ENCODE measurements around the gene BCL2L12. TPM values are rescaled to one million over a fixed set of nuclear protein-coding genes. Genes with fewer than 3 reads are reported as not detected.

BCL2L12 gene
- total RNA-seq, 4 donors from 2014 or later: 3.1 to 23.8 (median 3.5) TPM

- TF ChIP-seq POLR2A (IDR thresholded peaks at IDR 0.05) (no peak), CTCF (IDR thresholded peaks at IDR 0.05) (no peak)
- no peak overlapping the region for H3K27ac ChIP-seq
- DNase-seq: no peak
- peaks cover 0 to 6% of the 10 kb centered on the region in 2 donors for H3K4me1 ChIP-seq
- H3K36me3 ChIP-seq: no peaks in the 10 kb centered on the region
- H3K4me3 ChIP-seq: no peak overlapping the region
- H3K9me3 ChIP-seq: no peaks in the 10 kb centered on the region
- intact Hi-C loops (cut with DNase I; ENCODE audit: low total_unique reads): no loop called here
- no peaks in the 10 kb centered on the region for H3K27me3 ChIP-seq
Measured at GRCh38 chr19:49662011-49662410, 3.7 kb upstream of the BCL2L12 start.

GRCh38 chr19:49663224-49663623 lies 2.5 kb upstream of the BCL2L12 start:
- TF ChIP-seq CTCF (IDR thresholded peaks at IDR 0.05) (no peak), POLR2A (IDR thresholded peaks at IDR 0.05) (no peak)
- Histone ChIP-seq H3K4me1 (peaks cover 0 to 6% of the 10 kb centered on the region in 2 donors), H3K27me3 (no peaks in the 10 kb centered on the region), H3K4me3 (no peak overlapping the region), H3K27ac (no peak overlapping the region), H3K36me3 (no peaks in the 10 kb centered on the region), H3K9me3 (no peaks in the 10 kb centered on the region)
- DNase-seq: no peak
- intact Hi-C loops (cut with DNase I; ENCODE audit: low total_unique reads): no loop called here

DNA sequence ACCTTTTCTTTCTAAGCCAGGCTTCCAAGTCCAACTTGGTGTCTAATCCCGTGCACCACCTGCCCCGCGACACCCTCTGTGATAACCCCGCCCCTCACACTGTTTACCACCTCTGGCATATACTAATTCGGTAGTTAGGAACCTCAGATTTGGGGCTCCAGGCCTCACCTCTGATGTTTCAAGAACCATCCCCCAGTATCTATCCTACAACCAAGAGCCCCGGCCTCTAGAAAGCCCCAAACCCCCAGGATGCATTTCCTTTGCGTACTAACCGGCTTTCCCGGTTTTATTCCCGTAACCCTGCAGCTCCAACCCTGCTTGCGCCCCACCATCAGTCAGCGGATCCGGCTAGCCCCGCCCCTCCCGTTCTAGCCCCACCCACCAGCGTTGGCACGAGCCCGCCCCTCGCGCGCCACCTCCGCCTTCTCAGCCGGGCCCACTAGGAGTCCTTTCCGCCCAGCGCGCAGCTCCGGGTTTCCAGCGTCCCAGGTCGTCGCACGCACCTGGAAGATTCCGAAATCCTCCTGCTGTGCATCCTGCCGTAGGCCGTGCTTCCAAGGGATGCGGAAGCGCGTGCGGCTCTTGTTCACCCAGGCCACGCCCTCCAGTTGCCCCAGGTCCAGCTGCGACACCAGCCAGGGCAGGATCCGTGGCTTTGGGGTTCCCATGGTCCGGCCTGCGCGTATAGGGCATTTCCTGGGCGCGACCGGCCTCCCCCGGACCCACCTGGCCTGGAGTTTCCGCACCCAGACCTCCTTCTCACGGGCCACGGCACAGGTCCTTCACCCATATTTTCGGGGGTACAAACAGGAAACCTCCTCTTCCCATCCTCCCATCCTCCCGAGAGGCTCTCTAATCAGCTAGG lies 1.3 kb upstream of the BCL2L12 start:
- peak overlapping the region; percentile 61 to 77 for H3K4me3 ChIP-seq
- peak overlapping the region; percentile 87 for H3K27ac ChIP-seq
- peaks cover 0 to 6% of the 10 kb centered on the region in 2 donors for H3K4me1 ChIP-seq
- TF ChIP-seq POLR2A (IDR thresholded peaks at IDR 0.05) (peak; percentile 53 to 54), CTCF (IDR thresholded peaks at IDR 0.05) (peak; percentile 8 to 59 (median 39))
- no peaks in the 10 kb centered on the region for H3K27me3 ChIP-seq
- peak; percentile 89 to 90 for DNase-seq
- H3K9me3 ChIP-seq: no peaks in the 10 kb centered on the region
- H3K36me3 ChIP-seq: no peaks in the 10 kb centered on the region
- intact Hi-C loops (cut with DNase I; ENCODE audit: low total_unique reads): no loop called here

DNA sequence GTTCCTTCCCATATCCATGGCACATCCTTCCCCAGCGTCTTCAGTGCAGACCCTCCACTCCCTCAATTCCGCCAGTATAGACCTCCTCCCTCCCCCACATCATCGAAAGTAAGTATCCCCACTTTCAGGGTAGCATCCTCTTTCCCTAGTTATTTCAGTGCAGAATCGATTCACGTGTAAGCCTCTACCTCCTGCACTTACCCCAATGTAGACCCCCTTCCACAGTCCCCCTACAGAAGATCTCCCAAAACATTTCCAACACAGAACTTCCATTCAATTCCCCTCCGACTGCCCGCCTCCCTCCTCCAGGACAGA lies 740 bp upstream of the BCL2L12 start:
- Histone ChIP-seq H3K9me3 (no peaks in the 10 kb centered on the region), H3K4me3 (peak overlapping the region; percentile 61 to 77), H3K27ac (peak overlapping the region; percentile 87), H3K27me3 (no peaks in the 10 kb centered on the region), H3K4me1 (peaks cover 0 to 6% of the 10 kb centered on the region in 2 donors), H3K36me3 (no peaks in the 10 kb centered on the region)
- intact Hi-C loops (cut with DNase I; ENCODE audit: low total_unique reads): no loop called here
- no peak for DNase-seq
- TF ChIP-seq CTCF (IDR thresholded peaks at IDR 0.05) (no peak), POLR2A (IDR thresholded peaks at IDR 0.05) (no peak)

- Histone ChIP-seq H3K9me3 (no peaks in the 10 kb centered on the region), H3K36me3 (no peaks in the 10 kb centered on the region), H3K27ac (peak overlapping the region; percentile 87), H3K27me3 (no peaks in the 10 kb centered on the region), H3K4me1 (peaks cover 0 to 6% of the 10 kb centered on the region in 2 donors), H3K4me3 (peak overlapping the region; percentile 61 to 77)
- TF ChIP-seq CTCF (IDR thresholded peaks at IDR 0.05): no peak
- TF ChIP-seq POLR2A (IDR thresholded peaks at IDR 0.05): no peak
- no peak for DNase-seq
- intact Hi-C loops (cut with DNase I; ENCODE audit: low total_unique reads): no loop called here
Measured at GRCh38 chr19:49666120-49666444, 349 bp downstream of the BCL2L12 start.
